Pons (tissue), 1 donor: Measurements from ENCODE around the gene RPS24.
"Not testable (repeated sequence)": the region's sequence is repeated elsewhere in the genome, so short reads cannot be mapped to it uniquely, and the experiment has no call there.

ENCODE experiments used
- DNase-seq: peaks from one replicate; pipeline ENCODE4 v3.0.0-alpha.2; 2016; ENCODE audit warnings: low spot score

RPS24 gene

GRCh38 chr10:78053211-78053868 lies 19.7 kb downstream of the RPS24 start:
- no peak for DNase-seq

GRCh38 chr10:78058562-78058961 lies 24.9 kb downstream of the RPS24 start:
- no peak for DNase-seq

GRCh38 chr10:78059906-78060702 lies 26.4 kb downstream of the RPS24 start:
- DNase-seq = no peak

- DNase-seq = no peak
Observed at GRCh38 chr10:78062296-78062695, 28.6 kb downstream of the RPS24 start.

- DNase-seq = no peak
Observed at GRCh38 chr10:78063236-78063635, 29.6 kb downstream of the RPS24 start.

- not testable (repeated sequence) for DNase-seq
Observed at GRCh38 chr10:78064919-78065318, 31.3 kb downstream of the RPS24 start.

GRCh38 chr10:78065611-78066010 lies 31.9 kb downstream of the RPS24 start:
- DNase-seq = no peak

- no peak for DNase-seq
Observed at GRCh38 chr10:78066012-78066411, 32.3 kb downstream of the RPS24 start.

GRCh38 chr10:78066728-78067430 lies 33.2 kb downstream of the RPS24 start:
- no peak for DNase-seq

- DNase-seq = no peak
Observed at GRCh38 chr10:78069151-78069550, 35.5 kb downstream of the RPS24 start.

GRCh38 chr10:78070064-78070463 lies 36.4 kb downstream of the RPS24 start:
- DNase-seq = not testable (repeated sequence)

- no peak for DNase-seq
Observed at GRCh38 chr10:78070726-78071125, 37.1 kb downstream of the RPS24 start.

- peak; percentile 36 for DNase-seq
Observed at GRCh38 chr10:78071140-78071856, 37.6 kb downstream of the RPS24 start.

- DNase-seq = no peak
Observed at GRCh38 chr10:78071857-78072179, 38.2 kb downstream of the RPS24 start.

- no peak for DNase-seq
Observed at GRCh38 chr10:78072504-78072903, 38.8 kb downstream of the RPS24 start.

- not testable (repeated sequence) for DNase-seq
Observed at GRCh38 chr10:78075806-78076205, 42.1 kb downstream of the RPS24 start.

GRCh38 chr10:78078539-78079330 lies 45.1 kb downstream of the RPS24 start:
- DNase-seq = no peak

GRCh38 chr10:78079411-78079810 lies 45.7 kb downstream of the RPS24 start:
- DNase-seq = no peak

GRCh38 chr10:78081292-78081691 lies 47.6 kb downstream of the RPS24 start:
- DNase-seq = no peak

- DNase-seq = no peak
Observed at GRCh38 chr10:78082636-78083035, 49.0 kb downstream of the RPS24 start.
